Subcutaneous adipose tissue (tissue), 4 donors: Measurements from ENCODE around the gene EIF4G3. TPM values are rescaled to one million over a fixed set of nuclear protein-coding genes. Genes with fewer than 3 reads are reported as not detected.

Source experiments
- CTCF ChIP-seq: fragments of 450-650 bp; IDR thresholded peaks from one replicate; pipeline ENCODE4 v1.5.1; 2016; ENCODE audit warnings: low read depth, mild to moderate bottlenecking, control low read depth, antibody characterized with exemption, moderate library complexity
- total RNA-seq, 4 donors: library from RNA; depleted of rRNA; stranded (reverse); fragments of >200 nt; gene quantifications; one replicate each; pipeline ENCODE4 v1.1.0, GENCODE V29; 2016

The EIF4G3 gene
- total RNA-seq, 4 donors from 2014 or later: 41.0 to 60.2 (median 51.7) TPM

- TF ChIP-seq CTCF: no peak
Measured at GRCh38 chr1:21154717-21155116, 22.0 kb downstream of the EIF4G3 start.

GRCh38 chr1:21153388-21153787, 23.3 kb downstream of the EIF4G3 start:
- no peak for TF ChIP-seq CTCF

GRCh38 chr1:21152423-21153100, 24.1 kb downstream of the EIF4G3 start:
- TF ChIP-seq CTCF: no peak

GRCh38 chr1:21149855-21150432, 26.8 kb downstream of the EIF4G3 start:
- TF ChIP-seq CTCF: no peak

DNA sequence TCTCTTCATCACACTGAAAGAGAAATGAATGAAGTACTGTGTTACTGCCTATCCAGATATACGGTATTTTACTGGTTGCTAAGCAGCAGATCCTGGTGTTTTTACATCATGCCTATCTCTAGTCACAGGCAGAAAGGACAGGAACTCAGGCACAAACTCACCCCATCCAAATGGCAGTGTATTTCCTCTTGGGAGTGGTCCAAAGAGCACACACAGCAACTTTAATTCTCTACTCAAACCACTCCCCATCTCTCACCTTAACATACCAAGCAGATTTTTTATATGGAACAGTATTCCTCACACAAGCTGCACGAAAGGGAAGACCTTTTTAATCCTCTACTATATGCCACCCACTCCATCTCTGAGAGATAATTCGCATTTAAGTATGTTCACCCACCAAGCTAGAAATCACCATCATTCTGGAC, 27.3 kb downstream of the EIF4G3 start:
- no peak for TF ChIP-seq CTCF

DNA sequence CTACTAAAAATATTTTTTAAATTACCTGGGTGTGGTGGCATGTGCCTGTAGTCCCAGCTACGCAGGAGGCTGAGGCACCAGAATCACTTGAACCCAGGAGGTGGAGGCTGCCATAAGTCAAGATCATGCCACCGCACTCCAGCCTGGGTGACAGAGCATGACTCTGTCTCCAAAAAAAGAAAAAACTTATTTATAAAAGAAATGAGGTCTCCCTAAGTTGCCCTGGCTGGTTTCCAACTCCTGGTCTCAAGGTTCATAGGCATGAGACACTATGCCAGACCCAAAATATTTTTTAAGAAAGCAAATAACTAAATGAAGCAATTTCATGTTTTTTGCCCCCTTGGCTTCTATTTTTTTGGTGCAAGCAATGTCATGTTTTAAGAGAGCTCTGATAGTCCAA, 32.9 kb downstream of the EIF4G3 start:
- no peak for TF ChIP-seq CTCF

GRCh38 chr1:21143138-21143537, 33.6 kb downstream of the EIF4G3 start:
- no peak for TF ChIP-seq CTCF
